Subcutaneous adipose tissue (tissue), 4 donors: ENCODE data around the gene GMPR2. TPM values are rescaled to one million over a fixed set of nuclear protein-coding genes. Genes with fewer than 3 reads are reported as not detected.

Experiments
- CTCF ChIP-seq: fragments of 450-650 bp; IDR thresholded peaks from one replicate; pipeline ENCODE4 v1.5.1; 2016; ENCODE audit warnings: low read depth, mild to moderate bottlenecking, control low read depth, antibody characterized with exemption, moderate library complexity
- total RNA-seq, 4 donors: library from RNA; depleted of rRNA; stranded (reverse); fragments of >200 nt; gene quantifications; one replicate each; pipeline ENCODE4 v1.1.0, GENCODE V29; 2016

Gene GMPR2
- total RNA-seq, 4 donors from 2014 or later = 31.3 to 75.5 (median 54.3) TPM

DNA sequence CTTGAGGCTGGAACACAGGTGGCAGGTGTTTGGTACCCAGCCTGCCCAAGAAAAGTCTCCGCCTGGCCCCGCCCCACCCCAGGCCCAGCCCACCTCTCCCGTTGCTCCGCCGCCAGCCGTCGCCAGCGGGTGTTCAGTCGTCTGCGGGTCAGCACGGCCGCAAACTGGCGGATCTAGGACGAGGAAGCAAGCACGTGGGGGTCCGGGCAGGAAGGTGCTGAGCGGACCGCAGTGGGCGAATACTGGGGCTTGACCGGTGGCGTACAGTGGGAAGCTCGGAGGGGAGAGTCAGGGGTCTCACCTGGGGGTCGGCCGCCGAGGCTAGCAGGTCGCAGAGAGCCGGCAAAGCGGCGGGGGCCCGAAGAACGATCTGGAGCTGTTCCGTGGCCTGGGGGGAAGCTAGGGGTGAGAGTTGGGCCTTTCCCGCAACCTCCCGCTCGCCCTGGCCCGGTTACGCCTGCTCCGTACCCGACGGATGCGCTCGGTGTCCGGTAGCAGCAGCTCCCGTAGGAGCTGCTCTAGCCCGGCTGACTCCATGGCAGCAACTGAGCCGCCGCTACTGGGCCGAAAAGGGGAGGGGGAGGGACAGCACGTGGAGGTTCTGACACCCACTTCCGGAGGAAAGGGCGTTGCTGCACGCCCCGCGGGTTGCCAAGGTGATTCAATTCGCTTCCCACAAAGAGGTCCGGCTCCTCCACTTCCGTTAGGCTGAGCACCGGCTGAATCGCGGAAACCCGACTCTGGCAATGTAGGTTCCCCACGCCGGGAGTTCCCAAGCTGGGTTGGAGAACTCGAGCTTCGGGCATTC, 44.3 kb upstream of the GMPR2 start, which contains the start of gene IPO4:
Gene IPO4, minus strand, starts transcription at position 566 of the 808 bp plus-strand sequence. Its CDS starts 29 bp downstream, at position 537.
- no peak for TF ChIP-seq CTCF

GRCh38 chr14:24189059-24189375, 43.7 kb upstream of the GMPR2 start:
- no peak for TF ChIP-seq CTCF

DNA sequence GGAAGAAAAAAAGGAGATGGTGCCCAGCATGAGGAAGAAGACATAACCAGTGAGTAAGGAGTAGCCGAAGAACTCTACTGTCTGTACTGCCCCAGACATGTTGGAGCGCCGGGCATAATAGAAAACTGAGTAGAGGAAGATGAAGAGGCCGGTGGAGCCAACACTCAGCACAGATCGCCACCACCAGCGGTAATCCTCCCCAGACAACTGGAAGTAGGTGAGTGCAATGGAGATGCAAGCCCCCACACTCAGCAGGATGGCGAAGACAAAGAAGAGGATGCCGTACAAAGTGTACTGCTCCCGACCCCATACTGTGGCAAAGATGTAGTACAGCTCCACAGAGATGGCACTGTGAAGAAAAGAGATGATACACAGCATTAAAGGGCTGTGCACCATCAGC, 43.3 kb upstream of the GMPR2 start:
- TF ChIP-seq CTCF = no peak

- no peak for TF ChIP-seq CTCF
Measured at GRCh38 chr14:24190416-24190815, 42.3 kb upstream of the GMPR2 start.

- TF ChIP-seq CTCF = no peak
Measured at GRCh38 chr14:24192933-24193332, 39.8 kb upstream of the GMPR2 start.

GRCh38 chr14:24194186-24194872, 38.4 kb upstream of the GMPR2 start:
- TF ChIP-seq CTCF = no peak

- TF ChIP-seq CTCF = no peak
Measured at GRCh38 chr14:24194873-24195185, 37.9 kb upstream of the GMPR2 start.
